ENCODE data around the gene P3R3URF. TPM values are rescaled to one million over a fixed set of nuclear protein-coding genes. Genes with fewer than 3 reads are reported as not detected.

The P3R3URF gene
- total RNA-seq, 1 experiment from 2014 or later, result not detected

GRCh38 chr1:46192171-46192570 is 15.9 kb upstream of the P3R3URF start:
- POLR2A ChIA-PET, result interaction anchor here (0.9 kb wide), 1 partner anchor 9 kb away, joined by 3 read pairs; no protein-coding TSS in a partner anchor

More at GRCh38 chr1:46192171-46192570, 15.9 kb upstream of the P3R3URF start:
- no peak for ATAC-seq
- Histone ChIP-seq H3K4me1 (ENCODE audit: control insufficient read depth in 1 of 2, insufficient read depth in 2 of 2, low read length in 2 of 2) (peaks cover 8 to 19% of the 10 kb centered on the region in 2 experiments), H3K9ac (ENCODE audit: low read length) (no peak overlapping the region), H2AFZ (ENCODE audit: low read depth, low read length, poor library complexity, severe bottlenecking) (no peak overlapping the region), H4K20me1 (ENCODE audit: insufficient read depth) (no peaks in the 10 kb centered on the region), H3K27me3 (ENCODE audit: insufficient read depth, low read length) (no peaks in the 10 kb centered on the region), H3K9me3 (ENCODE audit: control insufficient read depth in 1 of 2, insufficient read depth in 1 of 2, low read depth in 1 of 2, low read length in 2 of 2) (no peaks in the 10 kb centered on the region), H3K4me2 (ENCODE audit: low read length) (no peak overlapping the region), H3K79me2 (ENCODE audit: insufficient read depth, low read length) (peaks cover 2% of the 10 kb centered on the region; the same call in 1 of the 2 replicates), H3K4me3 (replicated peaks in 1 of 2; ENCODE audit: low read depth in 1 of 2, low read length in 2 of 2) (no peak overlapping the region), H3K27ac (ENCODE audit: low read depth, low read length) (no peak overlapping the region), H3K9me2 (ENCODE audit: insufficient read depth) (no peaks in the 10 kb centered on the region), H3K36me3 (ENCODE audit: control insufficient read depth in 1 of 2, insufficient read depth in 2 of 2, low read length in 2 of 2) (peaks cover 13 to 50% of the 10 kb centered on the region in 2 experiments; a peak in 3 of 4 replicates)
- DNase-seq (ENCODE audit: low read depth, low spot score), result no peak
- TF ChIP-seq CTCF (IDR thresholded peaks at IDR 0.05 in 2 of 3, conservative IDR thresholded peaks at IDR 0.05 in 1 of 3; ENCODE audit: borderline replicate concordance in 1 of 3, insufficient read depth in 1 of 3, low read depth in 2 of 3, low read length in 2 of 3), result no peak
- RAD21 ChIA-PET (ENCODE audit: low non-redundant PET in 1 of 2, low total read pairs in 2 of 2, uncharacterized antibody in 2 of 2, unreplicated experiment in 2 of 2), result interaction anchor here in 1 of 2 experiments (1.0 kb wide), 1 partner anchor 32 kb away, joined by 3 read pairs; no protein-coding TSS in a partner anchor
- CTCF ChIA-PET, result no interaction called here
- BruUV-seq (replicated peaks), result no TSS peak
- intact Hi-C loops (cut with micrococcal nuclease), result no loop called here
